SK-N-SH (cell line): ENCODE results near the gene DCAF6. TPM values are rescaled to one million over a fixed set of nuclear protein-coding genes. Genes with fewer than 3 reads are reported as not detected.

Experiments
- CTCF ChIA-PET: fragments of 300-600, 350-600 bp; formaldehyde crosslinking; extraction: SDS; loops from one replicate; lab custom pipeline; 2021; lab: Yijun Ruan, JAX
- POLR2A ChIA-PET: fragments of 350-600 bp; sonication (Branson Sonifier 250); formaldehyde crosslinking; extraction: SDS; loops from one replicate; lab custom pipeline; 2020; ENCODE audit warnings: antibody characterized with exemption, inconsistent platforms; lab: Yijun Ruan, JAX
- DNase-seq: peaks from one replicate; pipeline ENCODE4 v3.0.0; 2012
- H2AFZ ChIP-seq: fragments of 200-600 bp; sonication (generic); 2 replicates; pipeline ENCODE4 v1.8.1; 2016; ENCODE audit warnings: antibody characterized with exemption, mild to moderate bottlenecking, low read depth
- H3F3A ChIP-seq: fragments of 200-600 bp; sonication (generic); replicated peaks from 2 replicates; pipeline ENCODE3; 2016; ENCODE audit warnings: antibody characterized with exemption, mild to moderate bottlenecking; ENCODE audit not compliant: insufficient read depth
- H3K27ac ChIP-seq, 2 experiments: fragments of 200-500 bp in 1 of 2; fragments of 200-600 bp in 1 of 2; sonication (Bioruptor generic) in 1 of 2; sonication (generic), shearing (Covaris generic) in 1 of 2; 2 replicates each; pipeline versions ENCODE4 v1.5.1 to v1.6.1; 2014 to 2016; ENCODE audit warnings: low read depth in 2 of 2, inconsistent platforms in 1 of 2, low read length in 1 of 2, mild to moderate bottlenecking in 1 of 2, mixed read lengths in 1 of 2
- H3K27me3 ChIP-seq: fragments of 200-600 bp; sonication (generic), shearing (Covaris generic); 2 replicates; pipeline ENCODE4 v1.6.1; 2016; ENCODE audit warnings: mixed run types; ENCODE audit not compliant: insufficient read depth
- H3K36me3 ChIP-seq, 2 experiments: fragments of 200-500 bp in 1 of 2; fragments of 200-600 bp in 1 of 2; sonication (Bioruptor generic) in 1 of 2; sonication (generic) in 1 of 2; replicated peaks in 1 of 2; 2 replicates each; pipeline versions ENCODE3 to v1.5.1; 2014 to 2016; ENCODE audit warnings: low read length in 1 of 2, mild to moderate bottlenecking in 1 of 2; ENCODE audit not compliant: insufficient read depth in 2 of 2, control insufficient read depth in 1 of 2
- H3K4me1 ChIP-seq, 2 experiments: fragments of 200-500 bp in 1 of 2; fragments of 200-600 bp in 1 of 2; sonication (Bioruptor generic) in 1 of 2; sonication (generic), shearing (Covaris generic) in 1 of 2; 2 replicates each; pipeline versions ENCODE4 v1.5.1 to v1.6.1; 2014 to 2016; ENCODE audit warnings: low read depth in 1 of 2, low read length in 1 of 2, mixed run types in 1 of 2; ENCODE audit not compliant: insufficient read depth in 2 of 2, control insufficient read depth in 1 of 2
- H3K4me2 ChIP-seq: fragments of 200-600 bp; sonication (generic), shearing (Covaris generic); 2 replicates; pipeline ENCODE4 v1.6.1; 2017; ENCODE audit warnings: mixed run types
- H3K4me3 ChIP-seq, 2 experiments: fragments of 200-500 bp in 1 of 2; fragments of 200-600 bp in 1 of 2; sonication (Bioruptor generic) in 1 of 2; sonication (generic), shearing (Covaris generic) in 1 of 2; 2 replicates each; pipeline versions ENCODE4 v1.5.1 to v1.8.1; 2014 to 2016; ENCODE audit warnings: low read depth in 2 of 2, inconsistent platforms in 1 of 2, low read length in 1 of 2, mild to moderate bottlenecking in 1 of 2, mixed read lengths in 1 of 2, moderate library complexity in 1 of 2
- H3K79me2 ChIP-seq: fragments of 200-600 bp; sonication (generic); 2 replicates; pipeline ENCODE4 v1.8.1; 2017; ENCODE audit warnings: mild to moderate bottlenecking; ENCODE audit not compliant: insufficient read depth
- H3K9ac ChIP-seq: fragments of 200-600 bp; sonication (generic); 2 replicates; pipeline ENCODE4 v1.6.1; 2017; ENCODE audit warnings: mixed run types
- H3K9me2 ChIP-seq: fragments of 200-600 bp; sonication (generic); 2 replicates; pipeline ENCODE4 v1.6.1; 2017; ENCODE audit warnings: mixed run types
- H3K9me3 ChIP-seq: fragments of 200-600 bp; sonication (generic); 2 replicates; pipeline ENCODE4 v1.6.1; 2017; ENCODE audit warnings: mixed run types, mild to moderate bottlenecking, moderate library complexity
- H4K20me1 ChIP-seq: fragments of 200-600 bp; sonication (generic); 2 replicates; pipeline ENCODE4 v1.6.1; 2017; ENCODE audit warnings: mild to moderate bottlenecking, mixed run types; ENCODE audit not compliant: insufficient read depth
- CHD2 ChIP-seq: fragments of 150-350 bp; IDR thresholded peaks from 2 replicates; pipeline ENCODE4 v1.6.1; 2018; ENCODE audit warnings: low read length; ENCODE audit not compliant: partially characterized antibody
- EZH2phosphoT487 ChIP-seq: fragments of 200-600 bp; sonication (generic); IDR thresholded peaks from 2 replicates; pipeline ENCODE4 v1.6.1; 2017; ENCODE audit warnings: low read depth, mixed run types, mild to moderate bottlenecking, antibody characterized with exemption, moderate library complexity, borderline replicate concordance
- MAX ChIP-seq: IDR thresholded peaks from 2 replicates; pipeline ENCODE4 v1.4.0; 2012; ENCODE audit warnings: low read depth
- MEF2A ChIP-seq: IDR thresholded peaks from 2 replicates; pipeline ENCODE4 v1.4.0; 2012; ENCODE audit warnings: low read depth, borderline replicate concordance
- NRF1 ChIP-seq: IDR thresholded peaks from 2 replicates; pipeline ENCODE4 v1.6.1; 2012; ENCODE audit warnings: low read depth, mild to moderate bottlenecking, low read length
- POLR2AphosphoS5 ChIP-seq: IDR thresholded peaks from 2 replicates; pipeline ENCODE4 v1.6.1; 2012; ENCODE audit warnings: low read depth, low read length
- TAF1 ChIP-seq: IDR thresholded peaks from 2 replicates; pipeline ENCODE4 v1.6.1; 2012; ENCODE audit warnings: low read depth, mild to moderate bottlenecking, low read length, moderate library complexity, borderline replicate concordance
- WGBS: methylation state at CpG from one replicate; pipeline ENCODE4 v1.1.6; 2017; ENCODE audit warnings: low lambda C conversion rate; 5-methylcytosine and 5-hydroxymethylcytosine counted together
- polyA plus RNA-seq, 3 experiments: library from polyadenylated mRNA; depleted of rRNA; stranded (reverse); fragments of >200 nt; gene quantifications; 2 replicates each; pipeline ENCODE4 v1.2.3, GENCODE V29; 2012

DCAF6 gene
- polyA plus RNA-seq, 1 of the 3 experiments (the other 2 are of a cell fraction), result 31.3 TPM

GRCh38 chr1:167973832-167974231 lies 37.3 kb downstream of the DCAF6 start:
- Histone ChIP-seq H3K4me1 (no peaks in the 10 kb centered on the region; a peak in 1 of 4 replicates), H4K20me1 (no peaks in the 10 kb centered on the region), H3K79me2 (peaks cover 33% of the 10 kb centered on the region; the same call in 1 of the 2 replicates), H3K27me3 (no peaks in the 10 kb centered on the region), H2AFZ (no peak overlapping the region), H3K4me3 (no peak overlapping the region), H3K9me3 (no peaks in the 10 kb centered on the region), H3K4me2 (no peak overlapping the region), H3F3A (peaks cover 5% of the 10 kb centered on the region), H3K9me2 (no peaks in the 10 kb centered on the region), H3K36me3 (peaks cover 33 to 74% of the 10 kb centered on the region in 2 experiments), H3K27ac (no peak overlapping the region), H3K9ac (no peak overlapping the region)
- TF ChIP-seq MAX, result no peak
- no peak for TF ChIP-seq POLR2AphosphoS5
- 92% methylated on average over 2 of the region's 2 CpGs for WGBS
- POLR2A ChIA-PET, result no interaction called here
- DNase-seq, result no peak
- CTCF ChIA-PET, result no interaction called here

GRCh38 chr1:167974698-167975097 lies 38.2 kb downstream of the DCAF6 start:
- Histone ChIP-seq H3K36me3 (peaks cover 28 to 68% of the 10 kb centered on the region in 2 experiments), H3K4me3 (no peak overlapping the region)
- 84% methylated on average over 4 of the region's 4 CpGs for WGBS

GRCh38 chr1:167977245-167977644 lies 40.8 kb downstream of the DCAF6 start:
- peaks cover 39% of the 10 kb centered on the region for H3K79me2 ChIP-seq
- TF ChIP-seq MEF2A, result no peak
- no peak for TF ChIP-seq EZH2phosphoT487
- no peak for TF ChIP-seq CHD2
- TF ChIP-seq NRF1, result no peak
- no peaks in the 10 kb centered on the region for H3K9me2 ChIP-seq
- H2AFZ ChIP-seq, result no peak overlapping the region
- ChIA-PET CTCF (no interaction called here), POLR2A (no interaction called here)
- no peak overlapping the region for H3K4me3 ChIP-seq
- H3K27ac ChIP-seq, result no peak overlapping the region
- peaks cover 5% of the 10 kb centered on the region for H3F3A ChIP-seq
- H3K9ac ChIP-seq, result no peak overlapping the region
- DNase-seq, result no peak
- H3K4me2 ChIP-seq, result no peak overlapping the region
- WGBS, result 88% methylated on average over 1 of the region's 1 CpG
- no peaks in the 10 kb centered on the region; a peak in 1 of 4 replicates for H3K4me1 ChIP-seq
- H3K9me3 ChIP-seq, result no peaks in the 10 kb centered on the region
- no peaks in the 10 kb centered on the region for H4K20me1 ChIP-seq
- H3K27me3 ChIP-seq, result no peaks in the 10 kb centered on the region
- peaks cover 23 to 62% of the 10 kb centered on the region in 2 experiments for H3K36me3 ChIP-seq

More at GRCh38 chr1:167974698-167975097, 38.2 kb downstream of the DCAF6 start:
- no peaks in the 10 kb centered on the region for H3K9me3 ChIP-seq
- no peak for TF ChIP-seq TAF1
- TF ChIP-seq, all 33 proteins: peak for 0
- no peak for DNase-seq
- Histone ChIP-seq H4K20me1 (no peaks in the 10 kb centered on the region), H3K27me3 (no peaks in the 10 kb centered on the region), H3K4me1 (no peaks in the 10 kb centered on the region; a peak in 1 of 4 replicates), H3K4me2 (no peak overlapping the region), H3F3A (peaks cover 2% of the 10 kb centered on the region), H3K79me2 (peaks cover 33% of the 10 kb centered on the region; the same call in 1 of the 2 replicates), H3K9ac (no peak overlapping the region), H2AFZ (no peak overlapping the region), H3K27ac (no peak overlapping the region), H3K9me2 (no peaks in the 10 kb centered on the region)
- ChIA-PET CTCF (no interaction called here), POLR2A (no interaction called here)
